SK-N-SH (cell line): ENCODE data around the gene DGKI. TPM values are rescaled to one million over a fixed set of nuclear protein-coding genes. Genes with fewer than 3 reads are reported as not detected.
A peak's percentile ranks its signal among the peaks of the same experiment; 100 is the strongest.

ENCODE experiments used
- CTCF ChIA-PET: fragments of 300-600, 350-600 bp; formaldehyde crosslinking; extraction: SDS; loops from one replicate; lab custom pipeline; 2021; lab: Yijun Ruan, JAX
- POLR2A ChIA-PET: fragments of 350-600 bp; sonication (Branson Sonifier 250); formaldehyde crosslinking; extraction: SDS; loops from one replicate; lab custom pipeline; 2020; ENCODE audit warnings: antibody characterized with exemption, inconsistent platforms; lab: Yijun Ruan, JAX
- DNase-seq: peaks from one replicate; pipeline ENCODE4 v3.0.0; 2012
- H2AFZ ChIP-seq: fragments of 200-600 bp; sonication (generic); 2 replicates; pipeline ENCODE4 v1.8.1; 2016; ENCODE audit warnings: antibody characterized with exemption, mild to moderate bottlenecking, low read depth
- H3F3A ChIP-seq: fragments of 200-600 bp; sonication (generic); replicated peaks from 2 replicates; pipeline ENCODE3; 2016; ENCODE audit warnings: antibody characterized with exemption, mild to moderate bottlenecking; ENCODE audit not compliant: insufficient read depth
- H3K27ac ChIP-seq, 2 experiments: fragments of 200-500 bp in 1 of 2; fragments of 200-600 bp in 1 of 2; sonication (Bioruptor generic) in 1 of 2; sonication (generic), shearing (Covaris generic) in 1 of 2; 2 replicates each; pipeline versions ENCODE4 v1.5.1 to v1.6.1; 2014 to 2016; ENCODE audit warnings: low read depth in 2 of 2, inconsistent platforms in 1 of 2, low read length in 1 of 2, mild to moderate bottlenecking in 1 of 2, mixed read lengths in 1 of 2
- H3K27me3 ChIP-seq: fragments of 200-600 bp; sonication (generic), shearing (Covaris generic); 2 replicates; pipeline ENCODE4 v1.6.1; 2016; ENCODE audit warnings: mixed run types; ENCODE audit not compliant: insufficient read depth
- H3K36me3 ChIP-seq, 2 experiments: fragments of 200-500 bp in 1 of 2; fragments of 200-600 bp in 1 of 2; sonication (Bioruptor generic) in 1 of 2; sonication (generic) in 1 of 2; replicated peaks in 1 of 2; 2 replicates each; pipeline versions ENCODE3 to v1.5.1; 2014 to 2016; ENCODE audit warnings: low read length in 1 of 2, mild to moderate bottlenecking in 1 of 2; ENCODE audit not compliant: insufficient read depth in 2 of 2, control insufficient read depth in 1 of 2
- H3K4me1 ChIP-seq, 2 experiments: fragments of 200-500 bp in 1 of 2; fragments of 200-600 bp in 1 of 2; sonication (Bioruptor generic) in 1 of 2; sonication (generic), shearing (Covaris generic) in 1 of 2; 2 replicates each; pipeline versions ENCODE4 v1.5.1 to v1.6.1; 2014 to 2016; ENCODE audit warnings: low read depth in 1 of 2, low read length in 1 of 2, mixed run types in 1 of 2; ENCODE audit not compliant: insufficient read depth in 2 of 2, control insufficient read depth in 1 of 2
- H3K4me2 ChIP-seq: fragments of 200-600 bp; sonication (generic), shearing (Covaris generic); 2 replicates; pipeline ENCODE4 v1.6.1; 2017; ENCODE audit warnings: mixed run types
- H3K4me3 ChIP-seq, 2 experiments: fragments of 200-500 bp in 1 of 2; fragments of 200-600 bp in 1 of 2; sonication (Bioruptor generic) in 1 of 2; sonication (generic), shearing (Covaris generic) in 1 of 2; 2 replicates each; pipeline versions ENCODE4 v1.5.1 to v1.8.1; 2014 to 2016; ENCODE audit warnings: low read depth in 2 of 2, inconsistent platforms in 1 of 2, low read length in 1 of 2, mild to moderate bottlenecking in 1 of 2, mixed read lengths in 1 of 2, moderate library complexity in 1 of 2
- H3K79me2 ChIP-seq: fragments of 200-600 bp; sonication (generic); 2 replicates; pipeline ENCODE4 v1.8.1; 2017; ENCODE audit warnings: mild to moderate bottlenecking; ENCODE audit not compliant: insufficient read depth
- H3K9ac ChIP-seq: fragments of 200-600 bp; sonication (generic); 2 replicates; pipeline ENCODE4 v1.6.1; 2017; ENCODE audit warnings: mixed run types
- H3K9me2 ChIP-seq: fragments of 200-600 bp; sonication (generic); 2 replicates; pipeline ENCODE4 v1.6.1; 2017; ENCODE audit warnings: mixed run types
- H3K9me3 ChIP-seq: fragments of 200-600 bp; sonication (generic); 2 replicates; pipeline ENCODE4 v1.6.1; 2017; ENCODE audit warnings: mixed run types, mild to moderate bottlenecking, moderate library complexity
- H4K20me1 ChIP-seq: fragments of 200-600 bp; sonication (generic); 2 replicates; pipeline ENCODE4 v1.6.1; 2017; ENCODE audit warnings: mild to moderate bottlenecking, mixed run types; ENCODE audit not compliant: insufficient read depth
- CHD2 ChIP-seq: fragments of 150-350 bp; IDR thresholded peaks from 2 replicates; pipeline ENCODE4 v1.6.1; 2018; ENCODE audit warnings: low read length; ENCODE audit not compliant: partially characterized antibody
- ELF1 ChIP-seq: IDR thresholded peaks from 2 replicates; pipeline ENCODE4 v1.4.0; 2012
- EP300 ChIP-seq, 2 experiments: IDR thresholded peaks; 2 replicates each; pipeline versions ENCODE4 v1.4.0 to v1.6.1; 2012; ENCODE audit warnings: borderline replicate concordance in 1 of 2, low read depth in 1 of 2, low read length in 1 of 2
- EZH2phosphoT487 ChIP-seq: fragments of 200-600 bp; sonication (generic); IDR thresholded peaks from 2 replicates; pipeline ENCODE4 v1.6.1; 2017; ENCODE audit warnings: low read depth, mixed run types, mild to moderate bottlenecking, antibody characterized with exemption, moderate library complexity, borderline replicate concordance
- FOSL2 ChIP-seq: IDR thresholded peaks from 2 replicates; pipeline ENCODE4 v1.4.0; 2012; ENCODE audit warnings: low read depth, mild to moderate bottlenecking, moderate library complexity, borderline replicate concordance
- FOXJ3 ChIP-seq: sonication (generic); formaldehyde crosslinking; IDR thresholded peaks from 2 replicates; pipeline ENCODE4 v1.5.1; 2020; ENCODE audit warnings: mild to moderate bottlenecking, missing genetic modification reagents
- FOXM1 ChIP-seq: IDR thresholded peaks from 2 replicates; pipeline ENCODE4 v1.4.0; 2012; ENCODE audit warnings: low read depth, mild to moderate bottlenecking
- GABPA ChIP-seq: IDR thresholded peaks from 2 replicates; pipeline ENCODE4 v1.4.0; 2012; ENCODE audit warnings: low read depth, mild to moderate bottlenecking
- GATA2 ChIP-seq: sonication (generic); formaldehyde crosslinking; IDR thresholded peaks from 2 replicates; pipeline ENCODE4 v1.5.0; 2020; ENCODE audit warnings: mild to moderate bottlenecking, missing genetic modification reagents
- JUND ChIP-seq: IDR thresholded peaks from 2 replicates; pipeline ENCODE4 v1.4.0; 2012
- MEF2A ChIP-seq: IDR thresholded peaks from 2 replicates; pipeline ENCODE4 v1.4.0; 2012; ENCODE audit warnings: low read depth, borderline replicate concordance
- MXI1 ChIP-seq: IDR thresholded peaks from 2 replicates; pipeline ENCODE4 v1.6.1; 2012; ENCODE audit warnings: mild to moderate bottlenecking, low read depth, low read length, improper control_type of control experiment
- NFIC ChIP-seq: IDR thresholded peaks from 2 replicates; pipeline ENCODE4 v1.4.0; 2012; ENCODE audit warnings: borderline replicate concordance
- NRF1 ChIP-seq: IDR thresholded peaks from 2 replicates; pipeline ENCODE4 v1.6.1; 2012; ENCODE audit warnings: low read depth, mild to moderate bottlenecking, low read length
- RCOR1 ChIP-seq: fragments of 150-350 bp; IDR thresholded peaks from 2 replicates; pipeline ENCODE4 v1.6.1; 2017; ENCODE audit warnings: antibody characterized with exemption, low read length
- RFX5 ChIP-seq: IDR thresholded peaks from 2 replicates; pipeline ENCODE4 v1.6.1; 2012; ENCODE audit warnings: mild to moderate bottlenecking, improper control_type of control experiment, low read length
- RXRA ChIP-seq: IDR thresholded peaks from 2 replicates; pipeline ENCODE4 v1.4.0; 2012; ENCODE audit warnings: low read depth, mild to moderate bottlenecking, borderline replicate concordance
- SIN3A ChIP-seq: IDR thresholded peaks from 2 replicates; pipeline ENCODE4 v1.6.1; 2012; ENCODE audit warnings: low read depth, mild to moderate bottlenecking, low read length, moderate library complexity, borderline replicate concordance
- TAF1 ChIP-seq: IDR thresholded peaks from 2 replicates; pipeline ENCODE4 v1.6.1; 2012; ENCODE audit warnings: low read depth, mild to moderate bottlenecking, low read length, moderate library complexity, borderline replicate concordance
- TCF12 ChIP-seq: IDR thresholded peaks from 2 replicates; pipeline ENCODE4 v1.4.0; 2012
- TEAD4 ChIP-seq: IDR thresholded peaks from 2 replicates; pipeline ENCODE4 v1.4.0; 2012; ENCODE audit warnings: mild to moderate bottlenecking, borderline replicate concordance; ENCODE audit not compliant: insufficient read depth
- YY1 ChIP-seq: IDR thresholded peaks from 2 replicates; pipeline ENCODE4 v1.4.0; 2012; ENCODE audit warnings: low read depth, mild to moderate bottlenecking
- WGBS: methylation state at CpG from one replicate; pipeline ENCODE4 v1.1.6; 2017; ENCODE audit warnings: low lambda C conversion rate; 5-methylcytosine and 5-hydroxymethylcytosine counted together
- polyA plus RNA-seq, 3 experiments: library from polyadenylated mRNA; depleted of rRNA; stranded (reverse); fragments of >200 nt; gene quantifications; 2 replicates each; pipeline ENCODE4 v1.2.3, GENCODE V29; 2012
- TF ChIP-seq, protein P1 (sequence below): IDR thresholded peaks from 2 replicates; pipeline ENCODE4 v1.4.0; 2012; ENCODE audit warnings: low read depth, borderline replicate concordance
- TF ChIP-seq, protein P2 (sequence below): IDR thresholded peaks from 2 replicates; pipeline ENCODE4 v1.4.0; 2012; ENCODE audit warnings: low read depth
- TF ChIP-seq, protein P3 (sequence below): IDR thresholded peaks from 2 replicates; pipeline ENCODE4; 2012
- TF ChIP-seq, protein P4 (sequence below): IDR thresholded peaks from 2 replicates; pipeline ENCODE4 v1.6.1; 2012; ENCODE audit warnings: mild to moderate bottlenecking, low read depth, low read length, moderate library complexity
- TF ChIP-seq, protein P5 (sequence below): fragments of 200-600 bp; sonication (generic); IDR thresholded peaks from 2 replicates; pipeline ENCODE4 v1.6.1; 2017; ENCODE audit warnings: antibody characterized with exemption, mild to moderate bottlenecking, moderate library complexity

Gene DGKI
- polyA plus RNA-seq, 1 of the 3 experiments (the other 2 are of a cell fraction): 1.3 TPM

DNA sequence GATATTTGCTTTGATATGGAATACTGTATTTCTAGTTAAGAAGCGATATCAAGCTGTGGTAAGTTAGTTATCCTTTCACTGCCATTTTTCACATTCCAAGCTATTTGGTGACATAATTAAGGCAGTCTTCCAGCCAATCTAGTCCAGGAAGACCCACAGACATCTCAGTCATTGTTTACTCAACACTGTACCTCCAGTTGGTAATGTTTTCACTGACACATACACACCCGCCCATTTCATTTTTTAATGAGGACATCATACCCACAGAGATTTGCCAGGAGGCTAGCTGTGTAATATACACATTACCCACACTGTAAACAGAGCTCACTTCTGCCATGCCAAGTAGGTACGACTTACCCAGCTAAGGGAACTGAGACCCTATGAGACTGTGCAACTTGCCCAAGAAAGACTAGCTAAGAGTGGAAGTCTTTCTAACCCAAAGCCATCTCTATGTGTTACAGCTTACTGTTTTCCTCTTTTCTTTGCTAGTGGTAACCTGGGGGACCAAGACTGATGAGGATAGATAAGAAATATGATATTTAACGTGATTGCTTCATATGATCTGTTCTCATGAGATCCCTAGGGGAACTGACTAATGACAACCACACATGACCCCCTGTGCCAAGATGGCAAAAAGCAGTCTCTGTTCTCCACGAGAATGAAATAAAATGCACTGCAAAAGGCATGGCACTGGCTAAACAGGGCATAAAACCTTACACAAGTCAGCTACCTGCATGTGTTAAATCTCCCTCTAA, 179.0 kb downstream of the DGKI start:
- no peak for DNase-seq
- TF ChIP-seq RCOR1: no peak
- no peak for TF ChIP-seq YY1
- TF ChIP-seq, protein P1, sequence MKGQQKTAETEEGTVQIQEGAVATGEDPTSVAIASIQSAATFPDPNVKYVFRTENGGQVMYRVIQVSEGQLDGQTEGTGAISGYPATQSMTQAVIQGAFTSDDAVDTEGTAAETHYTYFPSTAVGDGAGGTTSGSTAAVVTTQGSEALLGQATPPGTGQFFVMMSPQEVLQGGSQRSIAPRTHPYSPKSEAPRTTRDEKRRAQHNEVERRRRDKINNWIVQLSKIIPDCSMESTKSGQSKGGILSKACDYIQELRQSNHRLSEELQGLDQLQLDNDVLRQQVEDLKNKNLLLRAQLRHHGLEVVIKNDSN: no peak
- TF ChIP-seq, protein P2, sequence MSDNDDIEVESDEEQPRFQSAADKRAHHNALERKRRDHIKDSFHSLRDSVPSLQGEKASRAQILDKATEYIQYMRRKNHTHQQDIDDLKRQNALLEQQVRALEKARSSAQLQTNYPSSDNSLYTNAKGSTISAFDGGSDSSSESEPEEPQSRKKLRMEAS: no peak
- no peak for TF ChIP-seq SIN3A
- TF ChIP-seq, protein P3, sequence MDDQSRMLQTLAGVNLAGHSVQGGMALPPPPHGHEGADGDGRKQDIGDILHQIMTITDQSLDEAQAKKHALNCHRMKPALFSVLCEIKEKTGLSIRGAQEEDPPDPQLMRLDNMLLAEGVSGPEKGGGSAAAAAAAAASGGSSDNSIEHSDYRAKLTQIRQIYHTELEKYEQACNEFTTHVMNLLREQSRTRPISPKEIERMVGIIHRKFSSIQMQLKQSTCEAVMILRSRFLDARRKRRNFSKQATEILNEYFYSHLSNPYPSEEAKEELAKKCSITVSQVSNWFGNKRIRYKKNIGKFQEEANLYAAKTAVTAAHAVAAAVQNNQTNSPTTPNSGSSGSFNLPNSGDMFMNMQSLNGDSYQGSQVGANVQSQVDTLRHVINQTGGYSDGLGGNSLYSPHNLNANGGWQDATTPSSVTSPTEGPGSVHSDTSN: peak; percentile 76
- TF ChIP-seq FOSL2: peak; percentile 39; the same call in 1 of the 2 replicates
- TF ChIP-seq RXRA: peak; percentile 29; the same call in 1 of the 2 replicates
- TF ChIP-seq CHD2: no peak
- peak; percentile 61 for TF ChIP-seq NFIC
- TF ChIP-seq NRF1: no peak
- TF ChIP-seq FOXJ3: no peak
- no peak for TF ChIP-seq GABPA
- peak; percentile 49; the same call in 1 of the 2 replicates for TF ChIP-seq TEAD4
- no peak for TF ChIP-seq EZH2phosphoT487
- TF ChIP-seq MXI1: no peak
- TF ChIP-seq RFX5: no peak
- peak; percentile 80; the same call in 1 of the 2 replicates for TF ChIP-seq TCF12
- no peak for TF ChIP-seq TAF1
- TF ChIP-seq EP300 (IDR thresholded peaks at IDR 0.05; ENCODE audit: borderline replicate concordance in 1 of 2, low read depth in 1 of 2, low read length in 1 of 2): peak in 1 of 2 experiments; percentile 70; a peak in 1 of 4 replicates
- TF ChIP-seq, protein P4, sequence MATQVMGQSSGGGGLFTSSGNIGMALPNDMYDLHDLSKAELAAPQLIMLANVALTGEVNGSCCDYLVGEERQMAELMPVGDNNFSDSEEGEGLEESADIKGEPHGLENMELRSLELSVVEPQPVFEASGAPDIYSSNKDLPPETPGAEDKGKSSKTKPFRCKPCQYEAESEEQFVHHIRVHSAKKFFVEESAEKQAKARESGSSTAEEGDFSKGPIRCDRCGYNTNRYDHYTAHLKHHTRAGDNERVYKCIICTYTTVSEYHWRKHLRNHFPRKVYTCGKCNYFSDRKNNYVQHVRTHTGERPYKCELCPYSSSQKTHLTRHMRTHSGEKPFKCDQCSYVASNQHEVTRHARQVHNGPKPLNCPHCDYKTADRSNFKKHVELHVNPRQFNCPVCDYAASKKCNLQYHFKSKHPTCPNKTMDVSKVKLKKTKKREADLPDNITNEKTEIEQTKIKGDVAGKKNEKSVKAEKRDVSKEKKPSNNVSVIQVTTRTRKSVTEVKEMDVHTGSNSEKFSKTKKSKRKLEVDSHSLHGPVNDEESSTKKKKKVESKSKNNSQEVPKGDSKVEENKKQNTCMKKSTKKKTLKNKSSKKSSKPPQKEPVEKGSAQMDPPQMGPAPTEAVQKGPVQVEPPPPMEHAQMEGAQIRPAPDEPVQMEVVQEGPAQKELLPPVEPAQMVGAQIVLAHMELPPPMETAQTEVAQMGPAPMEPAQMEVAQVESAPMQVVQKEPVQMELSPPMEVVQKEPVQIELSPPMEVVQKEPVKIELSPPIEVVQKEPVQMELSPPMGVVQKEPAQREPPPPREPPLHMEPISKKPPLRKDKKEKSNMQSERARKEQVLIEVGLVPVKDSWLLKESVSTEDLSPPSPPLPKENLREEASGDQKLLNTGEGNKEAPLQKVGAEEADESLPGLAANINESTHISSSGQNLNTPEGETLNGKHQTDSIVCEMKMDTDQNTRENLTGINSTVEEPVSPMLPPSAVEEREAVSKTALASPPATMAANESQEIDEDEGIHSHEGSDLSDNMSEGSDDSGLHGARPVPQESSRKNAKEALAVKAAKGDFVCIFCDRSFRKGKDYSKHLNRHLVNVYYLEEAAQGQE: no peak
- no peak for TF ChIP-seq ELF1
- no peak for TF ChIP-seq FOXM1
- no peak for TF ChIP-seq MEF2A
- peak; percentile 64 for TF ChIP-seq JUND
- no peak for TF ChIP-seq GATA2 (CRISPR knock-in tag)
- TF ChIP-seq, protein P5, sequence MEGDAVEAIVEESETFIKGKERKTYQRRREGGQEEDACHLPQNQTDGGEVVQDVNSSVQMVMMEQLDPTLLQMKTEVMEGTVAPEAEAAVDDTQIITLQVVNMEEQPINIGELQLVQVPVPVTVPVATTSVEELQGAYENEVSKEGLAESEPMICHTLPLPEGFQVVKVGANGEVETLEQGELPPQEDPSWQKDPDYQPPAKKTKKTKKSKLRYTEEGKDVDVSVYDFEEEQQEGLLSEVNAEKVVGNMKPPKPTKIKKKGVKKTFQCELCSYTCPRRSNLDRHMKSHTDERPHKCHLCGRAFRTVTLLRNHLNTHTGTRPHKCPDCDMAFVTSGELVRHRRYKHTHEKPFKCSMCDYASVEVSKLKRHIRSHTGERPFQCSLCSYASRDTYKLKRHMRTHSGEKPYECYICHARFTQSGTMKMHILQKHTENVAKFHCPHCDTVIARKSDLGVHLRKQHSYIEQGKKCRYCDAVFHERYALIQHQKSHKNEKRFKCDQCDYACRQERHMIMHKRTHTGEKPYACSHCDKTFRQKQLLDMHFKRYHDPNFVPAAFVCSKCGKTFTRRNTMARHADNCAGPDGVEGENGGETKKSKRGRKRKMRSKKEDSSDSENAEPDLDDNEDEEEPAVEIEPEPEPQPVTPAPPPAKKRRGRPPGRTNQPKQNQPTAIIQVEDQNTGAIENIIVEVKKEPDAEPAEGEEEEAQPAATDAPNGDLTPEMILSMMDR: no peak
- TF ChIP-seq, all 33 proteins: peak for 8
- CTCF ChIA-PET: interaction anchor here (0.6 to 9.2 kb wide), 7 partner anchors 10 to 232 kb away, joined by 3 to 97 read pairs (median 3); no protein-coding TSS in a partner anchor
- no peaks in the 10 kb centered on the region for H3K27me3 ChIP-seq
- H3K4me2 ChIP-seq: peak overlapping the region; percentile 26
- no peaks in the 10 kb centered on the region for H3K36me3 ChIP-seq
- no peaks in the 10 kb centered on the region for H3K9me3 ChIP-seq
- H3K4me1 ChIP-seq: peaks cover 22 to 44% of the 10 kb centered on the region in 2 experiments; a peak in 3 of 4 replicates
- peaks cover 29% of the 10 kb centered on the region for H3F3A ChIP-seq
- H3K9me2 ChIP-seq: no peaks in the 10 kb centered on the region
- POLR2A ChIA-PET: interaction anchor here (0.5 to 1.0 kb wide), 2 partner anchors 177 to 179 kb away, joined by 3 to 7 read pairs; partner anchors contain the start of gene DGKI
- H4K20me1 ChIP-seq: no peaks in the 10 kb centered on the region
- no peaks in the 10 kb centered on the region; the same call in 1 of the 2 replicates for H3K79me2 ChIP-seq
- no peak overlapping the region for H3K4me3 ChIP-seq
- WGBS: 62% methylated on average over 5 of the region's 5 CpGs
- no peak overlapping the region for H2AFZ ChIP-seq
- peak overlapping the region in 1 of 2 experiments; percentile 82; a peak in 2 of 4 replicates for H3K27ac ChIP-seq
- peak overlapping the region; percentile 56 for H3K9ac ChIP-seq
